AG08396 (cell line): ENCODE measurements around the gene RNF207.

Experiments
- DNase-seq: peaks from one replicate; pipeline ENCODE4 v3.0.0; 2012; ENCODE audit warnings: low spot score, mixed read lengths

RNF207 gene, protein sequence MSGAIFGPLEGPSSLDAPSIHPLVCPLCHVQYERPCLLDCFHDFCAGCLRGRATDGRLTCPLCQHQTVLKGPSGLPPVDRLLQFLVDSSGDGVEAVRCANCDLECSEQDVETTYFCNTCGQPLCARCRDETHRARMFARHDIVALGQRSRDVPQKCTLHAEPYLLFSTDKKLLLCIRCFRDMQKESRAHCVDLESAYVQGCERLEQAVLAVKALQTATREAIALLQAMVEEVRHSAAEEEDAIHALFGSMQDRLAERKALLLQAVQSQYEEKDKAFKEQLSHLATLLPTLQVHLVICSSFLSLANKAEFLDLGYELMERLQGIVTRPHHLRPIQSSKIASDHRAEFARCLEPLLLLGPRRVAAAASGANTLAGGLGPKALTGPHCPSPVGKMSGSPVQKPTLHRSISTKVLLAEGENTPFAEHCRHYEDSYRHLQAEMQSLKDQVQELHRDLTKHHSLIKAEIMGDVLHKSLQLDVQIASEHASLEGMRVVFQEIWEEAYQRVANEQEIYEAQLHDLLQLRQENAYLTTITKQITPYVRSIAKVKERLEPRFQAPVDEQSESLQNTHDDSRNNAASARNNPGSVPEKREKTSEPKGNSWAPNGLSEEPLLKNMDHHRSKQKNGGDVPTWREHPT

DNA sequence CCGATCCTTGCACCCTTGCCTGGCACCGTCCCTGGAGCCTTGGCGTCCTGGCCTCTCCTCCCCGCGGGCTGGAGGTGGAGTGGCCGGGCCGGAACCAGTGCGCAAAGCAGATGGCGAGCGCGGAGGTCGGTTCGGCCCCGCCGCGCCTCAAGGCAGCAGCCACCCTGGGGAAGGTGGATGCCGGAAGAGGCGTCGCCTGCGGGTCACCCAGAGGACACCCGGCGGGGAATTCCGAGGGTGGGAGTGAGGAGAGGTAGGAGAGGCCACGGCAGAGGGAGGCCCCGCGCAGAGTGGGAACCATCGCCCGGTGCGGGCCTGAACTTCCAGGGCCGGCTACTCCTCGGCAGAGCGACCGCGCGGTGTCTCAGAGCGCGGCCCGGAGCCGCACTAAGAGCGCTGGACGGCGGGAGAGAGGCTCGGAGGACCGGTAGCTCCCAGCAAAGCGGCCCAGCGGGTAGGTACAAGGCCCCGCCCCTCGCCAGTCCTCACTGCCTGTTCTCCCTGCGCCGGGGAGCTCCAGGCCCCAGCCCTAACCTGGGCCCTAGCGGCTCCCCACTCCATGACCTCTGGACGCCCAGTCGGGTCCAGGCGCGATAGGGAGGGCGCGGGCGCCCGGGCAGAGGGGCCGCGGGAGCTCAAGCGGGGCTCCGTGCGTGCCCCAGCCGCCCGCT, at the start of gene RNF207:
RNF207 (plus strand) TSS at position 271 of the 671 bp plus-strand sequence. CDS start 417 bp downstream, outside the sequence.
- DNase-seq: peak; percentile 85

GRCh38 chr1:6157132-6157527, 48.8 kb upstream of the RNF207 start:
- no peak for DNase-seq

- no peak for DNase-seq
These were observed 48.3 kb upstream of the RNF207 start for GRCh38 chr1:6157528-6158174.

DNA sequence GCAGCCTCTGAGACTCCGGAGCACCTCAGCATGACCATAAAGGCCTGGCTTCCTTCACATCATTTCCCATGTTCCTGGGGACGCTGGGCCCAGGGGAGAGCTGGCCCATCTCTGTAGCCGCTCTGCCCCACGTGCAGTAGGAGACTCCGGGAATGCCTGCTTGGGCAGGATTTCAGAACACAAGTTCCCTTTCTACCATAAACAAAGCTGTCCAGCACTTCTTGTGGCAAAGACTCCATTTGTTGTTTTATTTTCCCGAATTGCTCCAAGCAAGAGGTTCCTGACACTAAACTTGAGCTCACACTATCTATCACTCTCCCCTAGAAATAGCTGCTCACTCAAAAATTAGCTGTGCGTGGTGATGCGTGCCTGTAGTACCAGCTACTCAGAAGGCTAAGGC, 47.7 kb upstream of the RNF207 start:
- no peak for DNase-seq

DNA sequence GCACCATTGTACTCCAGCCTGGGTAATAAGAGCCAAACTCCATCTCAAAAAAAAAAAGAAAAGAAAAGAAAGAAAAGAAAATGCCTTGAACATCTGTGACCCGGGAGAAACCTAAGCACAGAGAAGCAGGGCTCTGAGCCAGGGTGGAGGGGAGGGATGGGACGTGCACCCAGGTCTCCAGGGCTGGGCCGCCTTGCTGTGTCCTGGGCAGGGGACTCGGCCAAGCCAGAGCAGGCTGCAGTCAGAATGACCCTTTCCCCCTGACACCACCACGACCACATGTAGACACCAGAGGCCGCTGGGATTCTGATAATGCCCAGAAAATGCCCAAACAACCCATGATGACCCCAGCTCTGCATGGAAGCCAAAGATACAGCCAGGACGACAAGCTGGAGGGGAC, 43.6 kb upstream of the RNF207 start:
- DNase-seq: no peak

- no peak for DNase-seq
These were observed 43.1 kb upstream of the RNF207 start for GRCh38 chr1:6162773-6163172.

- DNase-seq: no peak
These were observed 42.5 kb upstream of the RNF207 start for GRCh38 chr1:6163191-6163972.

DNA sequence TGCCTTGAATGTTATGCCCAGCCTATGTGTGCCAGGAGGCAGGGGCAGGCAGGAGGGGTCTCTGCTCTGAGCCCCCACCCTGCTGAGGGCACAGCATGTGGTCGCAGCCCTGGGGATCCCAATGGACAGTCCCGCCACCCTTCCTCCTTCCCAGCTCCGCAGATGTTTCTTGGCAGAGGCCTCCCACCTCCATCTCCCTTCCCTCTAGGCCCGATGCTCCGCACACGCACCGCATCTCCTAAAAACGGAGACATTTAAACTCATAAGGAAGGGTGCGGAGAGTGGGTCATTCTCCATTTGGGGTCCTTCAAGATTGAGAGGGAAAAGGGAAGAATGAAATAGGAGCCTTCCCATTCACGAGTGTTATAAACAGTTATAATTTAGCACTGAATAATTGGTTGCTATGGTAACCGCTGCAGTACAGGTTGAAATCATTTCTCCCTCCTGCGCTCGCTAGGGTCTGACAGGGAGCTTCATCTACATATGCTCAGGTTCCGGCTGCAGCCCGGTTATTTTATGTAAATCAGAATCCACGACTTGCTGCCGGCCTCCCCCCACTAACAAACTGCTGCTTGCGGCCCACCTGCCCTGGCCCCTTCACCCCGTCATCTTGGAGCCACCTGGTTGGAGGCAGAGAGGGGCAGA, 41.8 kb upstream of the RNF207 start:
- no peak for DNase-seq

DNA sequence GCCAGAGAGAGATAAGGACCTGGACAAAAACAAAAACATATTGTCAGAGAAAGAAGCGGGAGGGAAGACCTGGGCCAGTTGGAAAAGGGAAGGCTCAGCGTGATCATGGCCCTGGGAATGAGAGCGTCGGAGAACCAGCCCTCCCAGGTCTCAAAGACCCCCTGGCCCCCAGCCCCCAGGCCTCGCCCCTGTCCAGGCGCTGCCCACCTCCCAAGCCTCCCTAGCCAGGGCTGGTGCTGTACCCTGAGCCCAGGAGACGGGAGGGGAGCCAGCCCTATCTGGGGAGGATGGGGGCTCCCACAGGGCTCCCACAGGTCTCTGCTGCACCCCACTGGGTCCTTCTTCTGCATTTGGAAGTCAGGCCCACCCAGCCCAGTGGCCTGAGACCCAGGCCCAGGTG, 40.9 kb upstream of the RNF207 start:
- DNase-seq: no peak

DNA sequence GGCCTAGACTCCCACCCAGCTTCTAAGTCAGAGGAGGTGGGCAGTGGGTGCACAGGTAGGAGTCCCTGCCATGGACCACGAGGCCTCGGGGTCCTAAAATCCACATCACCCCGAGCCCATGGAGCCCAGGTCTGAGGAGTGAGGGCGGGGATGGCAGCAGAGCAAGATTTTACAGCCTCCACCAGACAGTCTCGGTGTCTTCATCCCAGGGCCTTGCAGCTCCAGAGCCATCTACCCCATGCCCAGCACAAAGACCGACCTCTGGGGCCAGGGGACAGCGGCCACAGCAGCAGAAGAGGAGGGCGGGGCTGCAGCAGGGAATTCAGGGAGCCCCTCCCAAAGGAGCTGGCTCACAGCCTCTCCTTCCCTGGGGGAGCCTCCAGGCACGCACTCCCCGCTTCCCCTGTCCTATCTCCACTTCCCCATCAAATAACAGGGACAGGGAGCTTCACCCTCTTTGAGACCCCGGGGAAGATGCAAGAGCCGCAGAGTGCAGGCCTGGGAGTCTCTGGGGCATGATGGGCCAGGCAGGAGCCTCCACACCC, 40.4 kb upstream of the RNF207 start:
- DNase-seq: no peak

GRCh38 chr1:6166221-6166620, 39.7 kb upstream of the RNF207 start:
- DNase-seq: no peak

- DNase-seq: no peak
These were observed 39.1 kb upstream of the RNF207 start for GRCh38 chr1:6166655-6167390.

DNA sequence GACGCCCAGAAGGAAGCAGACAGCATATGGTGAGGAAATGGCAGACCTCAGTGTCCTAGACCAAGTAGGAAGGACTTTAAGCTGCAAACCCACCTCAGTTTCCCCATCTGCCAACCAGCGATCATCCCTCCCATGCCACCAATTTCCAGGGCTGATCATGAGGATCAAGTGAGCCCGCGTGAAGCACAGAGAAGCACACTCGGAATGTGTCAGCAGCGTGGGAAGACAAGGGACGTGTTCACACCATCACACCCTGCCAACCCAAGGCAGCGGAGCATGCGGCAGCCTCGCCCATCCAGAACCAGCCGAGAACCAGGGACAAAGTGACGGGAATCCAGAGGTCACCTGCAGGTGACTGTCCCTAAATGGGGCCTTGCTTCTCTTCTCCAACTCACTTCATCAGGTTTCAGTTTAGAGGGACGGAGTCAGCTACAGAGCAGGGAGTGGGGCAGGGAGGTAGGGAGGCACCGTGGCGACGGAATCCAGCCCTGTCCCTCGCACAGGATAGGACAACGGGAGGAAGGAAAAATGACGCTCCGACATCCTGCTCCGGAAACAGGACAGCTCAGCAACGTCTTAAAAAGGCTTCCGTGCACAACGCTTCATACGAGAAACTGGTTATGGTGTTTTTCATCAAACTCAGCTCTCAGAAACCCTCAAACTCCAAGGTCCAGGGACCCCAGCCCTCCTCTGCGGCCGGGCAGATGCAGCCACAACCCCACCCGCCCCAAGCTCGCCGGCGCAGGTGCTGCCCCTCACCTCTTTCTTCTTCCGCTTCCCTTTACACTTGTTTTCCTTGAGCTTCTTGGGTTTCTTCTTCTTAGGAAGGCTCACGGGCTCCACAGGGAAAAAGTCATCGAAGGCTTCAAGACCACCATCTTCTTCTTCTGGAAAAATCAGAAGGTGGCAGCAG, 38.3 kb upstream of the RNF207 start:
- DNase-seq: no peak

DNA sequence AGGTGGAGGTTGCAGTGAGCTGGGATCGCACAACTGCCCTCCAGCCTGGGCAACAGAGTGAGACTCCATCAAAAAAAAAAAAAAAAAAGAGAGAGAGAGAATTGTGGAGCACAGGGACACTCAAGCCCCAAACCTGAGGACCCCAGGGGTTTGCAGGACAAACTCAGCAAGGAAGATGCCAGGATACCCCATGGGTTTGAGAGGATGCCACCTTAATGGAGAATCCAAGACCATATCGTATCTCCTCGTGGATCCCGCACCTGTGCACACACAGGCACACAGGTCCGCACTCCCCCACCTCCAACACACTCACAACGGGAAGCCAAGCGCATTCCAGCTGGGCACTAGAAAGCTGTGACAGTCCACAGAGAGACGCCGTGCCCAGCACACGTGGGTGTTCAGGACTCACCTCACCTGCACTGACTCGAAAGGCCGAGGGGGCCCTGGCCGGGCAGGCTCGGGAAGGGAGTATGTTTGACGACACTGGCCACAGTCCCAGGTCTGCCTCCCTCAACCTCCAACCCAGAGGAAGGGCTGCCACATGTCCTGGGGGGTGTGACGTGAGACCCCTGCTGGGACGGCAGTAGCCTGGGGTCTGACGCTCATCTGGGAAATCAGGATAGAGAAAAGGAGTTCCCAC, 36.9 kb upstream of the RNF207 start:
- DNase-seq: no peak

- no peak for DNase-seq
These were observed 35.7 kb upstream of the RNF207 start for GRCh38 chr1:6170116-6170741.

DNA sequence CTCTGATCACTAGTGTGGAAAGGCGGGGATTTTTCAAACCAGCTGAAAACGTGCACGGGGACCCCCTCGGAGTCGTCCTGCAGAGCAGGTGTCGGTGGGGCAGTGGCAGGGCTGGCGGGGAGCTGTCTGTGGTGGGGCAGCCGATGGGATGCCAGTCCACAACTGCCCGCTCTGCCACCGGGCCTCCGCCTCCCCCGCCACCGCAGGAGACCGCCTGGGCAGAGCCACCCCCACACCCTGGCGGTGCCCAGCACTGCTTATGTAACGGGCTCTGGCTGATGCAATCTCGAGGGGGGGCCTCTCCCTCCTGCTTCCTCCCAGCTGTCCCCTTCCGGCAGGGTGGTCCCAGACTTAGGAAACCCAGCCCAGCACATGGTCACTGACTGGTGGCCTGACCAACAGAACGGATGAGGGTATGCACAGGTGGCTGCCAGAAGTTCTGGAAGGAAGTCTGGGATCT, 35.1 kb upstream of the RNF207 start:
- DNase-seq: no peak

DNA sequence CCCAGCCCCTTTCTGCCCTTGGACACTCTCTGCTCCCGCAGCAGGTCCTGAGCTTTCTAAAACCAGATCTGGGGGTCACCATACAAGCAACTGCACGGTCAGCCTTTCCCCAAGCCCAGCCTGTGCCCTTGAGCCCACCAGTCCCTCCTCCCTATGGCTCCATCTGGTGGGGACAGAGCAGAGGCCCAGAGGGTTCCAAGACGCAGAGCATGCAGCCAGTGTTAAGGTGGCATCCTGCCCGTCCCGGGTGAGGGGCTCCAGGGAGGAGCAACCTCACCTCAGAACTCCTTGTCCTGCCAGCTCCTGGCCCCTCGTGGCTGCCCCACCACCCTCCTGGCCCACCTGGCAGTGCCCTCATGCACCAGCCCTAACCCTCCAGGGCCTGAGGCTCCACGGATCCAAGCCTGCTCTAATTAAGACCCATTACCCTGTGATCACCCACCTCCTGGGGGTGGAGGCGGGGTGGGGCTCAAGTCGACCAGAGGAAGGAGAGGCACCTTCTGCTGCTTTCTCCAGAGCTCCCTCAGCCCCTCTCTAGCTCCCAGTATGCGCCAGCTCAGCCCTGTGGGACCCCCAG, 34.3 kb upstream of the RNF207 start:
- no peak for DNase-seq

- DNase-seq: no peak
These were observed 33.4 kb upstream of the RNF207 start for GRCh38 chr1:6172549-6172948.
